Measurements from ENCODE around the gene SLC2A10.

SLC2A10 gene

DNA sequence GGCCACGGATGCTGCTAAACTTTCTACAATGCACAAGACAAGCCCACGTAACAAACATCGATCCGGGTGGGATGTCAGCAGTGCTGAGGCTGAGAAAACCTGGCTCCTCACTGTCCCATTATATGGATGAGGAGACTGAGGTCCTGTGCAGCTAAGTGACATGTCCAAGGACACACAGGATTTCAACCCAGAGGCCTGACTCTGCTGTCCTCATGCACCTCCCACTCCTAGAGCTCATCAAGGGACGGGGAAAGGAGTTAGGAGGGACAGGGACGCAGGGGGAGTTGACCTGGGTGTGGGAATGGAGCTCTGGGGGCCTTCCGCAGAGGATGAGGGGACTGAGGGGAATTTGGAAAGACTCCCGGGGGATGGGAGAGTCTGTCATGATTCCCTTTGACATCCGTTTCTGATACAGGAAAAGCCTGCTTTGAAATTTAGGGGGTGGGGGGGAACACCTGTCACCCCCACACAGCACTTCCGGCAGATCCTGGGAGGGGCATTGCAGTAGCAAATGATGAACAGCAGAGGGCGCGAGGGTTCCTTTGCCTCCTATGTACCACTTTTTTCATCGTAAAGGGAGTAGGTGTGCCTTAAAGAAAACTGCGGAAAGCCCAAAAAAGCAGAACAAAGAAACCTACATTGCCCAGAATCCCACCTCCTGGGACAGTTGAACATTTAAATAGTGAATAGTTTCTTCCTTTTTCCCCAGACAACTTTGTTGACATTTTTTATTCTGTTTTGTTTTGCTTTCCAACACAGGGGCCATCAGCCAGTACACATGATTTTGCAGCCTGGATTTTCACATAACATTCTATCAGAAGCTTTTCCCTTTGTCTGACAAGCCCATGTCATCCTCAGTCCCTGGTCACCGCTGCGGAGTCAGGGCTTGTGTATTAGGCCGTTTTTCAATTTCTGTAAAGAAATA, 48.6 kb downstream of the SLC2A10 start (continued):
- TF ChIP-seq ZBTB17 (tag by site-specific recombination; IDR thresholded peaks at IDR 0.05) = peak; percentile 50
- TF ChIP-seq SP3 (tag by site-specific recombination; IDR thresholded peaks at IDR 0.05) = no peak
- TF ChIP-seq, protein P1, sequence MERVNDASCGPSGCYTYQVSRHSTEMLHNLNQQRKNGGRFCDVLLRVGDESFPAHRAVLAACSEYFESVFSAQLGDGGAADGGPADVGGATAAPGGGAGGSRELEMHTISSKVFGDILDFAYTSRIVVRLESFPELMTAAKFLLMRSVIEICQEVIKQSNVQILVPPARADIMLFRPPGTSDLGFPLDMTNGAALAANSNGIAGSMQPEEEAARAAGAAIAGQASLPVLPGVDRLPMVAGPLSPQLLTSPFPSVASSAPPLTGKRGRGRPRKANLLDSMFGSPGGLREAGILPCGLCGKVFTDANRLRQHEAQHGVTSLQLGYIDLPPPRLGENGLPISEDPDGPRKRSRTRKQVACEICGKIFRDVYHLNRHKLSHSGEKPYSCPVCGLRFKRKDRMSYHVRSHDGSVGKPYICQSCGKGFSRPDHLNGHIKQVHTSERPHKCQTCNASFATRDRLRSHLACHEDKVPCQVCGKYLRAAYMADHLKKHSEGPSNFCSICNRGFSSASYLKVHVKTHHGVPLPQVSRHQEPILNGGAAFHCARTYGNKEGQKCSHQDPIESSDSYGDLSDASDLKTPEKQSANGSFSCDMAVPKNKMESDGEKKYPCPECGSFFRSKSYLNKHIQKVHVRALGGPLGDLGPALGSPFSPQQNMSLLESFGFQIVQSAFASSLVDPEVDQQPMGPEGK (tag by site-specific recombination; IDR thresholded peaks at IDR 0.05) = peak; percentile 84; the same call in 1 of the 2 replicates
- TF ChIP-seq, protein P2, sequence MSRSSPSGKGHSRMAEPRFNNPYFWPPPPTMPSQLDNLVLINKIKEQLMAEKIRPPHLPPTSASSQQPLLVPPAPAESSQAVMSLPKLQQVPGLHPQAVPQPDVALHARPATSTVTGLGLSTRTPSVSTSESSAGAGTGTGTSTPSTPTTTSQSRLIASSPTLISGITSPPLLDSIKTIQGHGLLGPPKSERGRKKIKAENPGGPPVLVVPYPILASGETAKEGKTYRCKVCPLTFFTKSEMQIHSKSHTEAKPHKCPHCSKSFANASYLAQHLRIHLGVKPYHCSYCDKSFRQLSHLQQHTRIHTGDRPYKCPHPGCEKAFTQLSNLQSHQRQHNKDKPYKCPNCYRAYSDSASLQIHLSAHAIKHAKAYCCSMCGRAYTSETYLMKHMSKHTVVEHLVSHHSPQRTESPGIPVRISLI (tag by site-specific recombination; IDR thresholded peaks at IDR 0.05) = peak; percentile 46; the same call in 1 of the 2 replicates
- no peak for TF ChIP-seq ZNF626 (tag by site-specific recombination; IDR thresholded peaks at IDR 0.05)

DNA sequence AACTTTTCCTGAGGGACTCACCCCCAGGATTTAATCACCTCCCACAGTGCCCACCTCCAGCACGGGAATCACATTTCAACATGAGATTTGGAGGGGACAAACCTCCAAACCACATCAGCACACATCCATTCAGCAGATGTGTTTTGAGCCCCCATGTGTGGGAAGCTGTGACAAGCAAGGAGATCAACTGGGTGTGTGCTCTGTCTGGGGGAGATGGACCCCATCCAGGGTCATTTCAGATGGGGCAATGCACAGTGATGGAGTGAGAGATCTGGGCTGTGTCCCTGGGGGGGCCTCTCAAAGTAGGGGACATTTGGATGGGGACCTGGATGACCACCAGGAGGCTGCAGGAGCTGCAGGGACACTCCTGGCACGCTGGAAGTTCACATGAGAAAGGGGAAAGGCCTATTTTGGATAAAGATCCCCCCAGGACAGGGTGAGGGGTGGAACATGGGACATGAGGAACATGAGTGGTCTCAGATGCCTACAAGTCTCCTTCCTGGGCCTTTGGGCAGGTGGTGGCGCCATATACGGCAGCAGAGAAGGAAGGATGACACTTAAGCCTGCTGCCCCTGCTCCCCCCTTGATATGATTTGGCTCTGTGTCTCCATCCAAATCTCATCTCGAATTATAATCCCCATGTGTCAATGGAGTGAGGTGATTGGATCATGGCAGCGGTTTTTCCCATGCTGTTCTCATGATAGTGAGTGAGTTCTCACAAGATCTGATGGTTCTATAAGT, 49.6 kb downstream of the SLC2A10 start:
- TF ChIP-seq ZFP41 (tag by site-specific recombination; IDR thresholded peaks at IDR 0.05; ENCODE audit: borderline replicate concordance) (no peak), GLIS1 (tag by site-specific recombination; IDR thresholded peaks at IDR 0.05) (peak; percentile 93)
- no peaks in the 10 kb centered on the region for H3K4me1 ChIP-seq (ENCODE audit: control insufficient read depth, insufficient read depth, low read length)
- H3K36me3 ChIP-seq (ENCODE audit: control insufficient read depth in 2 of 2, insufficient read depth in 1 of 2, low read length in 2 of 2) = no peaks in the 10 kb centered on the region
- H3K4me3 ChIP-seq (ENCODE audit: low read depth, low read length) = no peak overlapping the region
- no peaks in the 10 kb centered on the region for H3K9me3 ChIP-seq (ENCODE audit: control insufficient read depth, insufficient read depth, low read depth, low read length)
- ChIA-PET POLR2A (no interaction called here), CTCF (interaction anchor here (0.6 to 1.6 kb wide), 4 partner anchors 8 to 139 kb away, joined by 3 to 7 read pairs (median 5); no protein-coding TSS in a partner anchor)
- no peak overlapping the region for H3K27ac ChIP-seq (ENCODE audit: extremely low read depth, low read depth, low read length)

DNA sequence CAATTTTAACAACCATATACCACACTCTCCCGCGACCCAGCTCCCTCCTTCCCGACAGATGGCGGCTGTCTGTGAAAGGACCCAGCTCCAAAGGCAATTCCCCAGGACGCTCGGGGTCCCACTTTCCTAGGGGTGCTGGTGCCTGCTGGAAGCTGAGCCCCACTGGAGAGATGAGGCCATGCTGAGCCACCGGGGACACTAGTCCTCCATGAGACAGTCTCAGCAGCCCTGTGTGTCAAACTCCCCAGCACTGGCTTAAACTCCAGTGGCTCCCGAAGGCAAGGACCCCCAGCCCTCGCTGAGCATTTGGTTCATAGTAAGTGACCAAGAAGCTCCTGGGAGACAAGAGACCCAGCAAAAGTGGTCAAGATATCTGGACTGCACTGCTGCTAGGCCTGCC, 52.1 kb downstream of the SLC2A10 start:
- TF ChIP-seq ZNF366 (tag by site-specific recombination; conservative IDR thresholded peaks at IDR 0.05) (no peak), ZNF175 (tag by site-specific recombination; IDR thresholded peaks at IDR 0.05) (no peak)
- TF ChIP-seq, protein P3, sequence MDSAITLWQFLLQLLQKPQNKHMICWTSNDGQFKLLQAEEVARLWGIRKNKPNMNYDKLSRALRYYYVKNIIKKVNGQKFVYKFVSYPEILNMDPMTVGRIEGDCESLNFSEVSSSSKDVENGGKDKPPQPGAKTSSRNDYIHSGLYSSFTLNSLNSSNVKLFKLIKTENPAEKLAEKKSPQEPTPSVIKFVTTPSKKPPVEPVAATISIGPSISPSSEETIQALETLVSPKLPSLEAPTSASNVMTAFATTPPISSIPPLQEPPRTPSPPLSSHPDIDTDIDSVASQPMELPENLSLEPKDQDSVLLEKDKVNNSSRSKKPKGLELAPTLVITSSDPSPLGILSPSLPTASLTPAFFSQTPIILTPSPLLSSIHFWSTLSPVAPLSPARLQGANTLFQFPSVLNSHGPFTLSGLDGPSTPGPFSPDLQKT (IDR thresholded peaks at IDR 0.05; ENCODE audit: borderline replicate concordance, low read depth, low read length) = no peak
- ChIA-PET POLR2A (no interaction called here), CTCF (interaction anchor here (0.6 kb wide), 2 partner anchors 9 to 1516 kb away, joined by 3 to 4 read pairs; no protein-coding TSS in a partner anchor)

DNA sequence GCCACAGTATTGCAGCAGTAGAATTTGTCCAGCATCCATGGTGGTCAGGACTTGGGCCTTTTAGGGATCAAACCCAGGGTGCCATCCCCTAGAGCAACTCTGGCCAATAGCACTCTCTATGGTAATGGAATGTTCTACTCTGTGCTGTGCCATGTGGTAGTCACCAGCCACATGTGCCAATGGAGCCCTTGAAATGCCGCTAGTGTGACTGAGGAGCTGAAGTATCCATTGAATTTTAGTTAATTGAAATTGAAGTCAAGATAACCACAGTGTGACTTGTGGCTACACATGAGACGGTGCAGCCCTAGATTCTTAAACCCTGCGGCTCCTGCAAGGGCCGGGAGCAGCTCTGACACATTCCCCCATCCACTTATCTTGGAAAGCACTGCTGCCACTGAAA, 54.6 kb downstream of the SLC2A10 start:
- no peaks in the 10 kb centered on the region for H3K4me1 ChIP-seq (ENCODE audit: control insufficient read depth, insufficient read depth, low read length)
- ChIA-PET POLR2A (no interaction called here), CTCF (interaction anchor here (0.6 to 2.1 kb wide), 6 partner anchors 9 to 1858 kb away, joined by 3 to 4 read pairs (median 3); no protein-coding TSS in a partner anchor)
- TF ChIP-seq, protein P4, sequence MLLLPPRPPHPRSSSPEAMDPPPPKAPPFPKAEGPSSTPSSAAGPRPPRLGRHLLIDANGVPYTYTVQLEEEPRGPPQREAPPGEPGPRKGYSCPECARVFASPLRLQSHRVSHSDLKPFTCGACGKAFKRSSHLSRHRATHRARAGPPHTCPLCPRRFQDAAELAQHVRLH (tag by site-specific recombination; IDR thresholded peaks at IDR 0.05) = no peak
- no peak for TF ChIP-seq ZNF121 (tag by site-specific recombination; IDR thresholded peaks at IDR 0.05)
- TF ChIP-seq ZNF433 (tag by site-specific recombination; IDR thresholded peaks at IDR 0.05; ENCODE audit: low read depth) = no peak
- no peak for TF ChIP-seq KLF16 (tag by site-specific recombination; IDR thresholded peaks at IDR 0.05)
- TF ChIP-seq, protein P2 (tag by site-specific recombination; IDR thresholded peaks at IDR 0.05) = no peak
- TF ChIP-seq ZNF169 (tag by site-specific recombination; IDR thresholded peaks at IDR 0.05) = no peak
- TF ChIP-seq ZNF654 (tag by site-specific recombination; IDR thresholded peaks at IDR 0.05; ENCODE audit: low read depth) = no peak
- TF ChIP-seq, protein P5, sequence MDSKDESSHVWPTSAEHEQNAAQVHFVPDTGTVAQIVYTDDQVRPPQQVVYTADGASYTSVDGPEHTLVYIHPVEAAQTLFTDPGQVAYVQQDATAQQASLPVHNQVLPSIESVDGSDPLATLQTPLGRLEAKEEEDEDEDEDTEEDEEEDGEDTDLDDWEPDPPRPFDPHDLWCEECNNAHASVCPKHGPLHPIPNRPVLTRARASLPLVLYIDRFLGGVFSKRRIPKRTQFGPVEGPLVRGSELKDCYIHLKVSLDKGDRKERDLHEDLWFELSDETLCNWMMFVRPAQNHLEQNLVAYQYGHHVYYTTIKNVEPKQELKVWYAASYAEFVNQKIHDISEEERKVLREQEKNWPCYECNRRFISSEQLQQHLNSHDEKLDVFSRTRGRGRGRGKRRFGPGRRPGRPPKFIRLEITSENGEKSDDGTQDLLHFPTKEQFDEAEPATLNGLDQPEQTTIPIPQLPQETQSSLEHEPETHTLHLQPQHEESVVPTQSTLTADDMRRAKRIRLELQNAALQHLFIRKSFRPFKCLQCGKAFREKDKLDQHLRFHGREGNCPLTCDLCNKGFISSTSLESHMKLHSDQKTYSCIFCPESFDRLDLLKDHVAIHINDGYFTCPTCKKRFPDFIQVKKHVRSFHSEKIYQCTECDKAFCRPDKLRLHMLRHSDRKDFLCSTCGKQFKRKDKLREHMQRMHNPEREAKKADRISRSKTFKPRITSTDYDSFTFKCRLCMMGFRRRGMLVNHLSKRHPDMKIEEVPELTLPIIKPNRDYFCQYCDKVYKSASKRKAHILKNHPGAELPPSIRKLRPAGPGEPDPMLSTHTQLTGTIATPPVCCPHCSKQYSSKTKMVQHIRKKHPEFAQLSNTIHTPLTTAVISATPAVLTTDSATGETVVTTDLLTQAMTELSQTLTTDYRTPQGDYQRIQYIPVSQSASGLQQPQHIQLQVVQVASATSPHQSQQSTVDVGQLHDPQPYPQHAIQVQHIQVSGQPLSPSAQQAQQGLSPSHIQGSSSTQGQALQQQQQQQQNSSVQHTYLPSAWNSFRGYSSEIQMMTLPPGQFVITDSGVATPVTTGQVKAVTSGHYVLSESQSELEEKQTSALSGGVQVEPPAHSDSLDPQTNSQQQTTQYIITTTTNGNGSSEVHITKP (tag by site-specific recombination; IDR thresholded peaks at IDR 0.05) = no peak

More for the DNA sequence above, 52.1 kb downstream of the SLC2A10 start:
- Histone ChIP-seq H3K9me3 (ENCODE audit: control insufficient read depth, insufficient read depth, low read depth, low read length) (no peaks in the 10 kb centered on the region), H3K4me1 (ENCODE audit: control insufficient read depth, insufficient read depth, low read length) (no peaks in the 10 kb centered on the region), H3K27ac (ENCODE audit: extremely low read depth, low read depth, low read length) (no peak overlapping the region), H3K36me3 (ENCODE audit: control insufficient read depth in 2 of 2, insufficient read depth in 1 of 2, low read length in 2 of 2) (no peaks in the 10 kb centered on the region), H3K4me3 (ENCODE audit: low read depth, low read length) (no peak overlapping the region)

More for the DNA sequence above, 54.6 kb downstream of the SLC2A10 start:
- no peaks in the 10 kb centered on the region for H3K36me3 ChIP-seq (ENCODE audit: control insufficient read depth in 2 of 2, insufficient read depth in 1 of 2, low read length in 2 of 2)
- H3K9me3 ChIP-seq (ENCODE audit: control insufficient read depth, insufficient read depth, low read depth, low read length) = no peaks in the 10 kb centered on the region
- H3K4me3 ChIP-seq (ENCODE audit: low read depth, low read length) = no peak overlapping the region
- H3K27ac ChIP-seq (ENCODE audit: extremely low read depth, low read depth, low read length) = no peak overlapping the region
